RPMI8226 (cell line): ENCODE results near the gene NR2F2.

Experiments
- DNase-seq: peaks from one replicate; pipeline ENCODE4 v3.0.0-alpha.2; 2015

NR2F2 gene

DNA sequence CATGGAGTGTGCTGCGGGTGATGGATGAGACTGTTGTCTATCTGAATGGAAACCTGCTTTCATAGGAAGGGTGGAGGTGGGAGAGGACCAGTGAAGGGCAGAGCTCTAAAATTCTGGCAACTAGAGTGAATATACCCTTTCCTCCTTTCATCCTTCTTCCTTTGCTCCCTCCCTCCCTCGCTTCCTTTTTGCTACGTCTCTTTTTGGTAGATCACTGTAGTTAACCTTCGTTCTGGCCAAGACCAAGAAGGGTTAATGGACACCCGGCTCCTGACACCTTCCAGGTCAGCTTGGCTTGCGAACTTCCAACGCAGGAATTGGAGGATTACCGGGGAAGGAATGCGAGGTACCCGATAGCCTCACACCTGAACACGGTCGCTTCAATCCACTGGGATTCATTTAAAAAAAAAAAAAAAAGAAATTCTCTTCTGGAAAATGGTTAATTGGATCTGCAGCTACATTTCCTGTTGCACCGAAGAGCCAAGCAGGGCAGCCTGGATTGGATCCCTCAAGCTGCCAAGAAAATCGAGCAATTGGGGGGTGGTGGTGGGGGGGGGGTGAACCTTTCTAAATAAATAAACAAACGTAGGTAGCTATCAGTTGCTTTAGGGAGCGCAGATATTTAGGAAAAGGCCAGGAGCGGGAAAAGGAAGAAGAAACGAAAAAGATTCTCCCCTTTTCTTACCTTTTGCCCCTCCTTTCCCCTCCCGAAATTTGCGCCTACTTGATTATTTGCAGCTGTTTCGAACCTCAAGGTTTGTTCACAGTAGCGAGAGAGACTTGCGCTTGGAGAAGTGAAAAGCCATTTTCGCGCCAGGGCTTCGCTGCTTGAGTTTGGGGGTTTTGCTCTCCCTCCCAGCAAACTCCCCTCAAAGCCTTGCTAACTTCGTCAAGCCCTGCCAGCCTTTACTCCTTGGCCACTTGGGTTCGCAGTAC lies 9.5 kb upstream of the NR2F2 start:
- DNase-seq: no peak

DNA sequence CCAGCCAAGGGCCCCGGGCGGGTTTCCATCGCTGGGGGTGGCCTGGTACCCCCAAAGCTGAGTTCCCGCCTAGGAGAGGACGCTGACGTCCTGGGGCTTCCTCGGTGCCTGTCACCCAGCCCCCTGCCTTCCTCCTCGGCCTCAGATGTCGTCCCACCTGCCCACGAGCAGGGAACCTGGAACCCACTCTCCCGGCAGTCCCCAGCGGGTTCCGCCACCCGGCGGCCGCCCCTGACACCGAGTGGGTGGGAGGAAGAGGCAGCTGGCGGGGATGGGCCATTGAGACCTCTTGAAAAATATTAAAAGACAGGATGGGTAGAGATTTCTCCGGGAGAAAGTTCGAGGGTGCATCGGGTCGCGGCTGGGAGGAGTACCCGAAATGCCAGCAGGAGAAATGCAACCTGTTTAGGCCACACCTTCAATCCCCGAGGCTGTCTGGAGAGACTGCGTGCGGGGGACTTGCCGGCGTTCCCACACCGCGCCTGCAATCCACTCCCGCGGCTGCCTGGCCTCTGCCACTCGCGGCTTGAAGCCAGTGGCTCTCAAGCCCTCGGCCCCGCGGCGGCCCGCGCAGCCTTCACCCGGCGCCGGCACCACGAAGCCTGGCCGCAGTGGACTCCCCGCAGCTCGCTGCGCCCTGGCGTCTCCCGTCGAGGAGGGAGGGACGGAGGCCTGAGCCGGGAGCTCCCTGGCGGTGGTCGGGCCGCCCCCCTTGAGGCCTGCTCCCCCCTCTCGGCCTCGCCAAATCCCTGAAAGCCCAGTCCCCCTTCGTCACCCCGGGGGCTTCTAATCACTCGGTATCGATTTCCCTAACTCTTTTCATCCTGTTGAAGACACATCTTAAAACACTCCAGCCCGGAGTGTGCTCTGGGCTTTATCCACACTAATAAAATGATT lies 8.6 kb upstream of the NR2F2 start:
- DNase-seq: no peak

GRCh38 chr15:96322536-96323318 lies 7.8 kb upstream of the NR2F2 start:
- no peak for DNase-seq

DNA sequence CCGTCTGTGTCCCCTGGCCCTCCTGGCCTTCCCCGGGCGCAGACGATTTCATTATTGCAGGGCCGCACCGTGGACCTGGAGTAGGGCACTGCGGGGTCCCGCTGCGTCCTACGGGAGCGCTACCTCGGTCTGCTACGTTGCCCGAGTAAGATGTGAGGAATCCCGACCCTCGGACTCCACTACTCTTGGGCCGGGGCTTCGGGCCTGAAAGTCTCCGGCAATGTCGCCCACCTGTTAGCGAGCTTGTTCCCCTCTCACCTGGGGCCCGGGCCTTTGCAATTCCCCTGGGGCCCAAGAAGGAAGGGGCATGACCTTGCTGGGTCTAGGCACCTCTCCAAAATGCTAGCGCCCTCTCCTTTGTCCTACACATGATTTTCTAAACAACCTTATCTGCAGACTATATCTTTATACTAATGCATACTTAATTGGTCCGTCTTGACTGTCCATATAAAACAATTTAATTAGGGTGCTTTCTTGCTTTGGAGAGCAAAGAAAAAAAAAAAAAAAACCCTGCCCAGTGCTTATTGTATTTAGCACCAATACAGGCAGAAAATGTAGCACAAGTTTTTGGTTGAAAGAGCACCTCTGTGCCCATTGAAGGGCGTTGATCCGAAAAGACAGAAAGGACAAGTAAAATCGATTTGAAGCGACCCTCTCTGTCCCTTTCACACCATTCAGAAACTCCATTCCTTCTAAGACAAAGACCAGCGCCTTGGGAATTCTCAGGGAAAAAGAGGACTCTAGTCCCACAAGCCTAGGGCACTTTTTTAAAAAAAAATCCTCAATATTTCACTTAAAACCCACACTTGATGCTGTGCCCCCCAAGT lies 7.0 kb upstream of the NR2F2 start:
- no peak for DNase-seq

DNA sequence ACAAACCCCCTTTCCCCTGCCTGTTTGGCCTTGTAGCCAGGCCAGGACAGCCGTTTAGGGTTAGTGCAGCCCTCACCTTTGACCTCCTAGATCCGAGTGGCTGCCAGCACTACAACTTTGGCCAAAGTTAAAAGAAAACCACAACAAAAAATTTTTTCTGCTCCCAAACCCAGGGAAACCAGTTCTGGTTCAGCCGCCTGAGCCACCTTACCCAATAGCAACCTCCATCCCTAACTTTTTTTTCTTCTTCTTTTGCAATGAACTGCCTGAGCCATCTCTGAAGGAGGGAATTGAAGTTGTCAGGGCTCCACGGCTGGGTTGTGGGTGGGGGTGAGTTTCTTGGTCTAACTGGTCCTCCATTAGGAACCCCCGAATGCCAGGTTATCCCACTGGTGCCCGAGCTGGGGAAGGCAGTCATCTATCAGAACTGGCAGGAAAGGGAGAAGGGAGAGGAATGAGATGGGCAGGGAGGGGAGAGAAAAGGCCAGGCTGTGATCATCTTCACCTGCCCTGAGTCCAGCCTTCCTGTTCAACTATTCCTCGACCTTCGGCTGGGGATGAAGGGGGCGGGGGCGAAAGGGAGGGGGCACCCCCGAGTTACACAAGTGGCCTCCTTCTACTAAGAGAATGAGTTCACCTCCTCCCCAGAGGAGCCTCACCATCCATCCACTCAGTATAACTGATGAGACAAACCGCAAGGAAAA lies 6.2 kb upstream of the NR2F2 start:
- DNase-seq: no peak

GRCh38 chr15:96324940-96325540 lies 5.5 kb upstream of the NR2F2 start:
- no peak for DNase-seq

- no peak for DNase-seq
Measured at GRCh38 chr15:96325541-96326327, 4.8 kb upstream of the NR2F2 start.

- DNase-seq: peak; percentile 15
Measured at GRCh38 chr15:96326328-96327154, 4.0 kb upstream of the NR2F2 start.

DNA sequence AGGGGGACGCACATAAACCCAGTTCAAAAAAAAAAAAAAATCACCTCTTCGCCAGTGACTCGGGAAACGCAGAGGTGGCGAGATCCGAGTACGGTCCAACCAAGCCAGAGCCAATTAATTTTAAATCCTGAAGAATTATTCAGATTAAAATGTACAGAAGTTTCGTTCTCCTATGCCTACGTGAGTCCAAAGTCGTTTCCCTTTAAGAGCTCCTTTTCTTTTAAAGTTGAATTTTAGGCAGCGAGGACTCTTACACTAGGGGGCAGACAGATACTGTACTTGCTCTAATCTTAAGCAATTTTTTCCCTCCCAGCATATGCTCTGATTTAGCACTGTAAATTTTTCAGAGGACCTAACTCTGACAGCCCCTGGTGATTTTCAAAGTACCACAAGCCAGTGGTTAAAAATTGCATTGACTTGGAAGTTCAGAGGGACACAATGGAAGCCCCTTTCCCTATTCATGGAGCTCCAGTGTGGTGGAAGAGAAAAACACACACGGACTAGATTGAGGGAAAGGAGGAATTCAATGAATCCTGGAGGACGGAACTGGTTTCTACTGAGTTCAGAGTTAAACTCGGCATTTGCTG lies 3.3 kb upstream of the NR2F2 start:
- peak; percentile 59 for DNase-seq

DNA sequence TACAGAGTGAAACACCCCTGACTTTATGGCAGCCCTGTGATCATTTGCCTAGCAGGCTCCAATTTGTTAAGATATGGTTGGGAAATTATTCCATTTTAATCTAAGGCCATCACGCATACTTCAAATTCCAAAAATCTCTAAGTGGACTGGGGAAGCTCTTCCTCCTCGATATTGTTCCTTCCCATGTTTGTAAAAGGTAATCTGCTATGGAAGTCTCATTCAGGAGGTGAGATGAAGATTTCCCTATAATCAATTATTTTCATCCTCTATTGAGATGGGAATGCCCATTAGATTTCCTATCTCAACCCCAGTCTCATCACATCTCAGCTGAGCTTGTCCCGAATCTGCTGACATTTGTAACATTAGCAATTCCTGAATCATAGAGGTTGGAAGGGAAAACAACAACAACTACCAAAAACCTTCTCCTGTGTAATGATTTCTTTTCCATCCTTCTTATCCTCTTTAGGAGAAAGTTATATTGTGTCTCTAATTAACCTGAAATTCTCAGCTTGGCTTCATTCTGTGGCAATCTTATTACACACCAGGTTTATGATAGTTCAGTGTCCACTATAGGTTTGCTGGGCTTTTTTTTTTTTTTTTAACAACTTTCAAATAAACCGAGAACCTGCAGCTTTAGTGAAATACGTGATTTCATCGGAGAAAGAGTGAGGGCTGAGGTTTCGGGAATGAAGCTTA lies 2.2 kb upstream of the NR2F2 start:
- no peak for DNase-seq

DNA sequence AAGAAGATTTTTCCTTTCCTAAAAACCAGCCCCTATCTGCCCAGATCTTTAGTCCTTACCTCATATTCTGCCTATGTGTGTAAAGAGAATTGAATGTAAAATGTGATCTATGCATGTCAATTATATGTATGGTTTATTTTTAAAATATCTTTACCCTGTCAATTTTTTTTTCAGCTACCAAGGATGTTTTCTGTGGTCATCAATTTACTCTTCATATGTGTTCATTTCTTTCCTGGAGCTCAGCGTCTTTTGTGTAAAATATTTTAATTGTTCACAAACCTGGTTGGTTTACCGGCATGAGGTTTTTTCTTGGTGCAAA lies 1.7 kb upstream of the NR2F2 start:
- DNase-seq: no peak

- DNase-seq: no peak
Measured at GRCh38 chr15:96329403-96329981, 1.0 kb upstream of the NR2F2 start.

DNA sequence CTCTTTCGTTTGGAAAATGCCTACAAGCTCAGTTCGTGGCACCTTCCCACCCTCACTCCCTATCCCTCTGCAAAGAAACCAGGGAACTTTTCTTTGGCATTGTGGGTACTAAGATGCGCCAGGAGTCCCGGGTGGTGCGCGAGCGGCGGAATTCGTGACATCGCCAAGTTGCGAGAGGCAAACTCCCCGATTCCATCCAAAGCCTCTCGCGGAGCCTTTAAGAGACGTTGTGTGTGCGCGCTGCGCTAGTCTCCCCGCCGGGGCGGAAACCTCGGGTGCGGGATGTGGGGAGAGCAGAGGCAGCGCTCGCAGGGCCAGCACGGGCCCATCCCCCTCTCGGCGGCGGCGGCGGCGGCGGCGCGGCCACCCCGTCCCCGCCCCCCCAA lies 443 bp upstream of the NR2F2 start:
- DNase-seq: no peak

GRCh38 chr15:96331144-96331944 lies 844 bp downstream of the NR2F2 start:
- no peak for DNase-seq

- no peak for DNase-seq
Measured at GRCh38 chr15:96331945-96332636, 1.6 kb downstream of the NR2F2 start.

DNA sequence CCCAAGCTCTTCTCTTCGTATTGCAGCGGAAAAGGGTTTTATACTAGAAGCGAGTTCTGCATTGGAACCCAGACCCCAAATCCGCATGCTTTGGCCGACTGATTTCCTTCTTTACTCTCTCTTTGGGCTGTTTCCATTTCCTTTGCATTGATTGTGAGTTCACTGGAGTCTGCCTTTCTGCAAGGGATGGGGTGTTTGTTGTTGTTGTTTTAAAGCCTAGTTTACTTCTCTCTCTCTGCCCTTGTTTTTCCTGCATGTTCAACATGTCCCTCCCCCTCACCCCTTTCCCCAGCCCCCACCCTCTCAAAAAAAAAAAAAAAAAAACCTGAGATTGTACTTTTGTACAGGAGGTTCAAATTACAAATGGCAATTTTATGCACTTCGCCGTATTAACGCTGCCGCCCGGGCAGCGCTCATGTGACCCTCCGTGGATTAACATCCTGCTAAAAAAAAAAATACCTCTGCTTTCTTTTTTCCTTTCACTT lies 2.2 kb downstream of the NR2F2 start:
- DNase-seq: no peak
